Activated T-cell treated with anti-CD3 and anti-CD28 coated beads for 24 hours (primary cell): ENCODE results near the gene TOP1.

ENCODE experiments used
- DNase-seq: peaks from one replicate; pipeline ENCODE4 v3.0.0-alpha.2; 2020; ENCODE audit warnings: low read depth

TOP1 gene

DNA sequence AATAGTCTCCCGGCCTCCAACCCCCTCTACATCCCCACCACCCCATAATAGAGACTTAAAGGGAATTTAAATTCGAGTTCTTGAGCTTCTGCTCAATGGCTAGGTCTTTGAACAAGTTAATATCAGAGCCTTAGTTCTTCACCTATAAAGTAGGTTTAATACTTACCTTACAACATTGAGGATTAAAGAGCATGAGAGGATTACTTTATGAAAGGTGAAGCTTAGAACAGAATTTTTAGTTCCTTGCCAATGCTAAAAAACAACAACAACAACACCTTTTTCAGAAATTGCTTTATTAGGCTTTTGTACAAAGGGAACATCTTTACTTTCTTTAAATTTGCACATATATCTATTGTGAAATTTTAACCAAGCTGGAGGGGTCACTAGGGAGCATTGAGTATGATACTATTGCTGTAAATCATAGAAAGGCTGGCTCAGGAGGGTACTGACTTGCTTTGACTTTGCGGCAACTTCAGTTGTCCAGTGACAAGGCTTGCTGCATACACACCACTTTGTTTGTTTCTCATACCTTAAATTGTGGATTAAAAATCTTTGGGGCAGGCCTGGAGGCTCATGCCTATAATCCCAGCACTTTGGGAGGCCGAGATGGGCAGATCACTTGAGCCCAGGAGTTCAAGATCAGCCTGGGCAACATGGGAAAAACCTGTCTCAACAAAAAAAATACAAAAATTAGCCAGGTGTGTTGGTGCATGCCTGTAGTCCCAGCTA lies 9.7 kb downstream of the TOP1 start:
- DNase-seq = no peak

- no peak for DNase-seq
Observed at GRCh38 chr20:41038878-41039404, 10.3 kb downstream of the TOP1 start.

- no peak for DNase-seq
Observed at GRCh38 chr20:41040855-41041254, 12.2 kb downstream of the TOP1 start.

DNA sequence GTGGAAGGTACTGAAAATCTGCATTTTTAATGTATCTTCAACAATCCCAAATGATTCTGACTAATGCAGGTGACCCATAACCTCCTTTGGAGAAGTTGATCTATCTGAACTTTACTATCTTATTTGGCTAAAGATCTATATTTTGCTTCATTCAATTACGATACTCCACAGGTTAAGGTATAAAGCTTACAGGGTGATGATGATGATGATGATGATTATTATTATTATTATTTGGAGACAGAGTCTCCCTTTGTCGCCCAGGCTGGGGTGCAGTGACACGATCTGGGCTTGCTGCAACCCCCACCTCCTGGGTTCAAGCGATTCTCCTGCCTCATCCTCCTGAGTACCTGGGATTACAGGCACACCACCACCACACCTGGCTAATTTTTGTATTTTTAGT lies 13.1 kb downstream of the TOP1 start:
- no peak for DNase-seq

GRCh38 chr20:41044409-41045062 lies 15.9 kb downstream of the TOP1 start:
- no peak for DNase-seq

GRCh38 chr20:41045671-41046070 lies 17.0 kb downstream of the TOP1 start:
- DNase-seq = no peak

DNA sequence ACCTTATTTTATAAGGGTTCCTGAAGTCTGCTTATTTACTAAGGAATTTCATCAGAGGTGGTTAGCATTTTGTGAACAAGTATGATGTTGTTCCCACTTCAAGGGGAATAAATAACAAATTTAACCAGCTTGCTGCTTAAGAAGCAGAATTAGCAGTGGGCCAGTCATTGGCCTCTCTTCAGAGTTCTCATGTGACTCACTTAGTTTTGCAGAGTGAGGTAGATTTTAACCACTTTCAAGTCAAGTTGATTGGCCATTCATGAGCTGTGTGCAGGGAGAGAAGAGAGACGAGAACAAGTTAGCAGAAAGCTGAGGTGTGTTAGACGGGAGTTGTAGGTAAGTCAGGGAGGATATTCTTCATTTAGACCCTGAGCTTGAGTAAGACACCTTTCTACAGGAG lies 18.1 kb downstream of the TOP1 start:
- no peak for DNase-seq

GRCh38 chr20:41047279-41047974 lies 18.8 kb downstream of the TOP1 start:
- DNase-seq = no peak

GRCh38 chr20:41047975-41048305 lies 19.3 kb downstream of the TOP1 start:
- no peak for DNase-seq

DNA sequence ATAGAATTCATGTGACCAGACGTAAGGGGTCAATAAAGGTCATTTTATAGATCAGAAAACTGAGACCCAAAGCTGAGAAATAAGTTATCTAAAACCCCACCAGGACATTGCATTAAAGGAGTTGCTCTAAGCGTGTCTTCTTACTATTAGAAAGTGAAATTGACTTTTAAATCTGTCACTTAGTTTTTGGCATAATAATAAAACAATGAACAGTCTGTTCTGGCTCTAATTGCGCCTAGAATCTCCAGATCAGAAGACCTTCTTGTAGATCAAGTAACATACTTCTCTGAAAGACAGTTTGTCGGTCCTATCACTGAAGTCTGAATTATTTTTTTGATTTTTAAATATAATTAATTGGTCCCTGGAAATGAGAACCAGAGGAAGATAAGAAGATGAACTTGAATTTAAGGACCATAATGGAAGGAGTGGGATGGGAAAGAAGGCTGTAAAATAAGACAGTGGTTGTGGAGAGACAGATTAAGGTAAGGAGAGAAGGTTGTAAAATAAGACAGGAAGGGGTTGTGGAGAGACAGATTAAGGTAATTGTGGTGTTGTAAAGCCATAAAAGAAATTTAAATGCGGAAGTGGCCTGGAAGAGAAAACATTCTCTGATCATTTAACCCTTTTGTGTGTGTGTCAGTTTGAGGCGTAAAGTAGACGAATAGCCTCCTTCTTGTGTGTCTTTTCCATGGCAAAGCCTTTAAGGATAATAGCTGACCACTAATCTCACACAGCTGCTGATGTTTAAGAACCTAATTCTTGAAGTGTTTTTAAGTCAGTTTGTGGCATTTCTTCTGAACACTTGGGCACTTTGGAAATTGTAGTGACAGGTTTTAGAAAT lies 20.1 kb downstream of the TOP1 start:
- DNase-seq = no peak

DNA sequence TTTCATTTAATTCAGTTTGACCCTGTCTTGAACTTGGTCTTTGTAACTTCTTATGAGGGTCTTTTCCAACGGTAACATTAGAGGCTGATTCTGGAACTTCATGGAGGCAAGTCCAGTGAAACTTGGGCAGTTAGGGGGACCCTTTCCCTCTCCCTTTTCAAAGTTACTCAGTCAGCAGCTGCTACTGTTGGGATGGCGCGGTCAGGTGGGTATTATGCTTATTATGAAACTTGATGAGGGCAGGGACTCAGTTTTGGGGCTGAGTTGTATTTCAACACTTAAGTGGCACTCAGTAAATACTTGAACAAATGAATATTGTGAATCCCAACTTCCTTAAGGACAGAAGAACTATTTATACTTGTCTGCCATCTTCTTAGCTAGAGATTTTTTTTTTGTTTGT lies 20.8 kb downstream of the TOP1 start:
- DNase-seq = no peak

DNA sequence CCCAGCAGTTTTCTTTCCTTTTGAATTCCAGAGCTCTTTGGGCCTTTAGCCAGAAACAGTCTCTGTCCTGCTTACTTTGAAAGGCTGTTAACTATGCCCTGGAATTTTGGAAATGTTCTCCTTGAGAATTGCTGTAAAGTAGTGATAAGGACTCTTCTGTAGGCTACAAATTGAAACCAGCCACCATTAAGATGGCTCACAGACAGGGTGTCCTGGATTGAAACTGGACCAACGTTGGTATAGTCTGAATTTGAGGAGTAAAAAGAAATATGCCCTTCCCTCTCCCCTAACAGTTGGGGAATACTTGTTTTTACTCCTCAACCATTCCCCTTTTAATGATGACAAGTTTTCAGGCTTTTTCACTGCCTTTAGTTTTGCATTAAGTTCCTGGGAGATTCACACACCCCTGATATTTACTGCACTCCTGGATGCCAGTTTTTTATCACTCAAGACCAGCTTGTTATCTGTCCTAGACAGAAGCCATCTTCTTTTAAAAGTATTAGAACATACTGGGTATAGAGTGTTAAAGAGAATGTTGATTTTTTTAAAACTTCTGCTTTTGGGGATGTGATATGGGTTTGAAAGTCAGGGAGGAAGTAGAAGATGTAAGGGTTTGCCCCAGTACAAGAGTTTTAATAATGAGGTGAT lies 21.9 kb downstream of the TOP1 start:
- DNase-seq = no peak

- no peak for DNase-seq
Observed at GRCh38 chr20:41051009-41051825, 22.6 kb downstream of the TOP1 start.

DNA sequence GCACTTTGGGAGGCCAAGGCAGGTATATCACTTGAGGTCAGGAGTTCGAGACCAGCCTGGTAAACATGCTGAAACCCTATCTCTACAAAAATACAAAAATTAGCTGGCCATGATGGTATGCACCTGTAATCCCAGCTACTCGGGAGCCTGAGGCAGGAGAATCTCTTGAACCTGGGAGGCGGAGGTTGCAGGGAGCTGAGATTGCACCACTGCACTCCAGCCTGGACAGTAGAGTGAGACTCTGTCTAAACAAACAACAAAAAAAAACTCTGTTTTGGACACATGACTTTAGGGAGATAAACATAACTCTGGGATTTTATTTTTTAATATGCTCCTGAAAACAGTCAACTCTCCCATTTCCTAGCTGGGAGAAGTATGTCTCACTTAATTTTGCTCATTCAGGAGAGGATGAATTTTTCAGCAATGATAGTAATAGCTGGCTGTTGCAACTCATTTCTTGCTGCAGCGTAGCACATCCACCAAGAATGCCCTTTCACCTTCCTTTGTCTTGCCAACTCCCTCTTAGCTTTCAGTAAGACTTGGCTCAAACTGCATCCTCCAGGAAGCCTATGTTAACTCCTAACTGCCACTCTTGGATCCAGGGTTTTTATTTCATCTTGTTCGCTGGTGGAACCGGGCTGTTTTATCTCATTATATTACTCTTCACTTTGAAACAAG lies 24.3 kb downstream of the TOP1 start:
- no peak for DNase-seq

GRCh38 chr20:41054070-41054846 lies 25.6 kb downstream of the TOP1 start:
- no peak for DNase-seq

GRCh38 chr20:41054847-41055230 lies 26.2 kb downstream of the TOP1 start:
- DNase-seq = no peak

DNA sequence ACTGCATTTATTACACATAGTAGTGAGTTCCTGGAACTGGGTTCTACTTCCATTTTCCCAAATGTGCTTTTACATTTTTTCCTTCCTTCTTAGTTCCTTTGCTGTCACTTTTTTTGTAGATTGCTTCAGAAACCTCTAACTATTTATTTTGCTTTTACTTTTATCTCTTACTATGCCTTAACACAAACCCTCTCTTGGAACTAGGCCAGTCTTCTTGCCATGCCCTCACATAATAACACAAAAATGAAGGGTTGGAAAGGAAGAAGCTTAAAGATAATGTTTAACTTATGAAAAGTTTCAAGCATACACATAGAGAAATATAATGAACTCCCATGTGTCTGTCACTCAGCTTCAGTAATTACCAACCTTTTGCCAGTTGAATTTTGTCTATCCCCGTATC lies 27.1 kb downstream of the TOP1 start:
- no peak for DNase-seq

GRCh38 chr20:41057999-41058673 lies 29.5 kb downstream of the TOP1 start:
- no peak for DNase-seq
